DOHH2 (cell line): ENCODE results near the gene TEDC2.
A peak's percentile ranks its signal among the peaks of the same experiment; 100 is the strongest.

Experiments used
- CTCF ChIP-seq: fragments of 200-600 bp; sonication (generic); IDR thresholded peaks from one replicate; pipeline ENCODE4 v1.5.1; 2014; ENCODE audit warnings: antibody characterized with exemption, mild to moderate bottlenecking, low read depth, low read length; ENCODE audit not compliant: poor library complexity, severe bottlenecking
- EZH2phosphoT487 ChIP-seq: fragments of 200-600 bp; sonication (generic); IDR thresholded peaks from 2 replicates; pipeline ENCODE4 v1.6.1; 2017; ENCODE audit warnings: borderline replicate concordance, mild to moderate bottlenecking, antibody characterized with exemption, low read length, moderate library complexity, mixed read lengths

- TF ChIP-seq CTCF (peak; percentile 47), EZH2phosphoT487 (no peak)
These were observed 29.9 kb upstream of the TEDC2 start for GRCh38 chr16:2429771-2430663.
